GM12873 (cell line): Measurements from ENCODE around the gene RAB17.

Experiments used
- TF ChIP-seq, protein P1 (sequence below): IDR thresholded peaks from 2 replicates; pipeline ENCODE4 v1.5.1; 2012; ENCODE audit warnings: low read depth, mild to moderate bottlenecking, moderate library complexity, low read length, control low read depth; ENCODE audit not compliant: insufficient read depth; ENCODE audit errors: missing control alignments

The RAB17 gene

DNA sequence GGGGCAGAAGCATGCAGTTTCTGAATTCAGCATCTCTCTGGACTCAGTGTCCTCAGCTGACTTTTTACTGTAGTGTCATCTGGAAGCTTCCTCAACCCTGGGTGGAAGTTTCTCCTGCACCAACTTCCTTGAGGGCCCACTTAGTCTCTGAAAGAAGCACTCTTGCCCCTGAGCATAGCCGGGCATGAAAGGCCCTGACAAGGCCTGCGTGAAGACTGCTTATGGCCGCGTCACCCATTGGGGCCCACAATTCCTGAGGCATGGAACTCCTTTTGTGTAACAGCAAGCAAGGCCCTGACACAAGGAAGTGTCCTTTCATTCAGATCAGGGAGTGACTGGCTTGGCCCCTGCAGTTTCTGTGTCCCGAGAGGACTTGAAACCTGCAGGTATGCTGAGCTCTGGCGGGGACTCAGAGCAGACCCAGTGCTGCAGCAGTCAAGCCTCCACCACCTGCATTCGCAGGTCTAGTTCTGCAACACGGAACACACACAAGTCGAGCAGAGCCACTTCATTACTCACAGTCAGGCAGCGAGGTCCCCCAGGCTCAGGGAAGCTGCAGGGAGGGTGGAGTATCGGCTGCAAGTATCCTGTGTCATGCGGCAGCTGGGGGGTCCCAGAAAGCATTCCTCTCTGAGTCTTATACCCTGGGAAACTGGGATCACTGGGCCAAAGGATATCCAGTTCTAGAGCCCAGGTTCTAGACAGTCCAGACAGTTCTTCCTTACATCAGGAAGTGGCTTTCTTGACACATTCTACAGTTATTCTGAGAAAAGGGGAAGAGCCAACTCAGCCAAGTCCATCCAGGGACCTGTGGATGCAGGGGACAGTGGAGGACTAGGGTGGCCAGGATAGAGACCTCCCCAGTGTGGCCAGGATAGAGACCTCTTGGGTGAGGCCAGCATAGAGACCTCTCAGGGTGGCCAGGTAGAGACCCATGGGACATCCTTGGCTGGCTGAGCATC lies 59.8 kb downstream of the RAB17 start:
- TF ChIP-seq, protein P1, sequence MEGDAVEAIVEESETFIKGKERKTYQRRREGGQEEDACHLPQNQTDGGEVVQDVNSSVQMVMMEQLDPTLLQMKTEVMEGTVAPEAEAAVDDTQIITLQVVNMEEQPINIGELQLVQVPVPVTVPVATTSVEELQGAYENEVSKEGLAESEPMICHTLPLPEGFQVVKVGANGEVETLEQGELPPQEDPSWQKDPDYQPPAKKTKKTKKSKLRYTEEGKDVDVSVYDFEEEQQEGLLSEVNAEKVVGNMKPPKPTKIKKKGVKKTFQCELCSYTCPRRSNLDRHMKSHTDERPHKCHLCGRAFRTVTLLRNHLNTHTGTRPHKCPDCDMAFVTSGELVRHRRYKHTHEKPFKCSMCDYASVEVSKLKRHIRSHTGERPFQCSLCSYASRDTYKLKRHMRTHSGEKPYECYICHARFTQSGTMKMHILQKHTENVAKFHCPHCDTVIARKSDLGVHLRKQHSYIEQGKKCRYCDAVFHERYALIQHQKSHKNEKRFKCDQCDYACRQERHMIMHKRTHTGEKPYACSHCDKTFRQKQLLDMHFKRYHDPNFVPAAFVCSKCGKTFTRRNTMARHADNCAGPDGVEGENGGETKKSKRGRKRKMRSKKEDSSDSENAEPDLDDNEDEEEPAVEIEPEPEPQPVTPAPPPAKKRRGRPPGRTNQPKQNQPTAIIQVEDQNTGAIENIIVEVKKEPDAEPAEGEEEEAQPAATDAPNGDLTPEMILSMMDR = no peak

DNA sequence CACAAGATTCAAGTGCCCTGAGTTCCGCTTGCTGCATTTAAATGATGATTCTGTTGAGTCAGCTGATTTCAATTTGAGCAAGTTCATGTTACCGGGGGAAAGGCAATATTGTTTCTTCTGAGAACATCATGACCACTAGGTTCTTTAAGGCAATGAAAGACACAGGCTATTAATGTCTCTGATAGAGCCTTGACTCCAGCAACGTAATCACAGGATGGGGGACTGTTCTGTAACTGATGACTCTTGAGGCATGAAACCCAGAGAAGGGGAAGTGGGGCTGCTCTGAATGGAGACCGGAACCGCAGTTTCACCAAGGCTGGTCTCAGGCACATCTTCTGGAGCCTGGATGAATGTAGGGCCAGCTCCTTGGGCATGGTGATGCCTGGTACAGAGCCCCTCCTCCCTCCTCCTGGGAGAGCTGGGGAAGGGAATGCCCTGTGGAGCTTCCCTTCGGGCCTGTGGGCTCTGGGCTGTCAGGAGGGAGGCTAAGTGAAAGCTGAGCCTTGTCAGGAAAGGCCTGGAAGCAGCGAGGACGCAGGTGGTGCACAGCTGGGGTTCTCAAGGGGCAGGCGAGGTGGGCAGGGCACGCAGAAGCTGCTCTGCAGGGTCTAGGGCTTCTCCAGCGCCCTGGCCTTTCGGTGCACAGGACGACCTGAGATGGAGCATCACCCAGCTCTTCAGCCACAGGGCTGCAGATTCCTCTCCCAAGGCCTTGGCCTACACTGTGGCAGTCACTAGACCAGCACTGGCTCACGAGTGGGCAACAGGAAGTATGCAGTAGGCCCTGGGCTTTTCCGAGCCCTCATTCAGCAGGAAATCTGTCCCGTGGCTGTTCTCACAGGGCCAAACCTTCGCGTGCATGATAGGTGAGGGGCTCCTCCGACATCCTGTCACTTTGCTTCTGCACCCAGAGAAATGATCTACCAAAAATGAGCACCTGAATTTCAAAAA lies 60.8 kb downstream of the RAB17 start:
- TF ChIP-seq, protein P1 = no peak

DNA sequence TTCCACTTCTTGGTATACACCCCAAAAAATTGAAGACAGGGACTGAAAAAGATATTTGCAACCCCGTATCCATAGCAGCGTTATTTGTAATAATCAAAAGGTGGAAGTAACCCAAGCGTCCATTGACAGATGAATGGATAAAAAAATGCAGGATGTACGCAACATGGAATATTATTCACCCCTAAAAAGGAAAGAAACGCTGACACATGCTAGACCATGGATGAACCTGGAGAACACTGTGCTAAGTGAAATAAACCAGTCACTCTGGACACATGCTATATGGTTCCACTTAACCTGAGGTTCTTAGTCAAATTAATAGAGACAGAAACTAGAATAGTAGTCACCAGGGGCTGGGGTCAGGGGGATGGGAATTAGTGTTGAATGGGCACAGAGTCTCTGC lies 62.8 kb downstream of the RAB17 start:
- TF ChIP-seq, protein P1 = no peak

DNA sequence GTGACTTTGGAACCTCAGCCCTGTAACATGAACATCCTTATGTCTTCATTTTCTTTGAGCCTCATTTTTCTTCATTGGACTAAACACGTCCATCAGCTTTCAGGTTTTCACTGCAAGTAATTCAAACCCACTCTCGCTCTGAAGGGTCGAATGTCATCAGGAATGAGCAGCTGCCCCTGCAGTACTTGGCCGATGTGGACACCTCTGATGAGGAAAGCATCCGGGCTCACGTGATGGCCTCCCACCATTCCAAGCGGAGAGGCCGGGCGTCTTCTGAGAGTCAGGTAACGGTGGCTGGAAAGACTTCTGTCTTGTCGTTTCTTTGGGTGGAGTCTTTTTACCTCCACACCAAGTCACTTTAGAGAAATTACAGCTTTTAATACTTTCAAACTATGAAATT lies 63.3 kb downstream of the RAB17 start:
- TF ChIP-seq, protein P1 = no peak

DNA sequence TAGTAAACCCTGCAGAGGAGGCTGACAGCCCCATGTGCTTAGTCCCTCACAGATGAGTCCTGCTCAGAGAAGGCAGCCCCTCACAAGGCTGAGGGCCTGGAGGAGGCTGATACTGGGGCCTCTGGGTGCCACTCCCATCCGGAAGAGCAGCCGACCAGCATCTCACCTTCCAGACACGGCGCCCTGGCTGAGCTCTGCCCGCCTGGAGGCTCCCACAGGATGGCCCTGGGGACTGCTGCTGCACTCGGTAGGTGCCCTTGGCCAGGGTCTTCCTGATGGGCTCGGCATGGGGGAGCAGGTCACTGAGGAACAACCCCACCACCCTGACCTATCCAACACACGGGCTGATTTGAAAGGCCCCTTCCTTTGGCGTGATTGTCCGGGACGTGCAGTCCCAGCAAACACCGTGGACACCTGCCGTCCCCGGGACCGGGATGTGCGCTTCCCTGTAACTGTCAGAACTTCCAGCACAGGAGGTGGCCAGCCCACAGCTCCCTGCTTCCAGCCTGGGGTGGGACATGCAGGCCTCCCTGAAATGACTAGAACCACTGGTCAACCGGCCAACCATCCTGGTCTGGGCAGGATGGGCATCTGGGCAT lies 64.9 kb downstream of the RAB17 start:
- TF ChIP-seq, protein P1 = no peak

DNA sequence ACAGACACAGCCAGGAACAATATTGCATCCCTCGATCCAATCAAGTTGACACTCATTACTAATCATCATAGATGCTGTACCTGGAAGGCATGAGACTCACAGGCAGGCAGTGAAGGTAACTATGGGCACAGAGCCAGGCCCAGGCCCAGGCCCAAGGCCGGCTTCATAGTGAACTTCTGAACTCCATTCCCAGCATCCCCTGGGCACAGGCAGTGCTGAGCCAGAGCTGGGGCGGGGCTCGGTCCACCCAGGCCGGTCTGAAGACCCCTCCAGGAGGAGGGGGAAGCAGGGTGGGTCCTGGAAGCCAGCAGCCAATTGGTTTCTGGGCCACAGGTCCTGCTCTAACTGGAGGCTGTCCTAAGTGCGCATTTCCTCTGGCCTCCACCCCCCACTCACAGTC lies 65.9 kb downstream of the RAB17 start:
- TF ChIP-seq, protein P1 = no peak
